ENCODE data around the gene CIDEB.

- TF ChIP-seq ATF7 (IDR thresholded peaks at IDR 0.05; ENCODE audit: low read depth), result no peak
- TF ChIP-seq, protein P1, sequence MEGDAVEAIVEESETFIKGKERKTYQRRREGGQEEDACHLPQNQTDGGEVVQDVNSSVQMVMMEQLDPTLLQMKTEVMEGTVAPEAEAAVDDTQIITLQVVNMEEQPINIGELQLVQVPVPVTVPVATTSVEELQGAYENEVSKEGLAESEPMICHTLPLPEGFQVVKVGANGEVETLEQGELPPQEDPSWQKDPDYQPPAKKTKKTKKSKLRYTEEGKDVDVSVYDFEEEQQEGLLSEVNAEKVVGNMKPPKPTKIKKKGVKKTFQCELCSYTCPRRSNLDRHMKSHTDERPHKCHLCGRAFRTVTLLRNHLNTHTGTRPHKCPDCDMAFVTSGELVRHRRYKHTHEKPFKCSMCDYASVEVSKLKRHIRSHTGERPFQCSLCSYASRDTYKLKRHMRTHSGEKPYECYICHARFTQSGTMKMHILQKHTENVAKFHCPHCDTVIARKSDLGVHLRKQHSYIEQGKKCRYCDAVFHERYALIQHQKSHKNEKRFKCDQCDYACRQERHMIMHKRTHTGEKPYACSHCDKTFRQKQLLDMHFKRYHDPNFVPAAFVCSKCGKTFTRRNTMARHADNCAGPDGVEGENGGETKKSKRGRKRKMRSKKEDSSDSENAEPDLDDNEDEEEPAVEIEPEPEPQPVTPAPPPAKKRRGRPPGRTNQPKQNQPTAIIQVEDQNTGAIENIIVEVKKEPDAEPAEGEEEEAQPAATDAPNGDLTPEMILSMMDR (IDR thresholded peaks at IDR 0.05 in 2 of 3, conservative IDR thresholded peaks at IDR 0.05 in 1 of 3; ENCODE audit: control insufficient read depth in 2 of 3, extremely low read depth in 1 of 3, insufficient read depth in 1 of 3, low read depth in 3 of 3, low read length in 3 of 3), result no peak
- TF ChIP-seq SP1 (IDR thresholded peaks at IDR 0.05; ENCODE audit: low read depth, low read length), result no peak
- no peak for TF ChIP-seq CEBPZ (IDR thresholded peaks at IDR 0.05; ENCODE audit: low read depth, low read length)
- TF ChIP-seq DPF2 (IDR thresholded peaks at IDR 0.05), result no peak
- TF ChIP-seq RFX5 (IDR thresholded peaks at IDR 0.05; ENCODE audit: low read depth, low read length), result no peak
- no peak for TF ChIP-seq CBX5 (IDR thresholded peaks at IDR 0.05; ENCODE audit: low read depth)
- no peak for TF ChIP-seq REST (IDR thresholded peaks at IDR 0.05; ENCODE audit: low read depth, low read length)
- no peak for TF ChIP-seq MEF2A (IDR thresholded peaks at IDR 0.05; ENCODE audit: insufficient read depth, low read depth, low read length)
Observed at GRCh38 chr14:24308342-24309124, 756 bp upstream of the CIDEB start.
